Left renal cortex interstitium (tissue), 4 donors: ENCODE results near the gene BANP. TPM values are rescaled to one million over a fixed set of nuclear protein-coding genes. Genes with fewer than 3 reads are reported as not detected.

Experiments
- DNase-seq, 4 donors: peaks; one replicate each; pipeline ENCODE4 v3.0.0-alpha.2; 2013; ENCODE audit warnings: low read depth in 4 of 4, low spot score in 2 of 4, missing footprints in 1 of 4
- polyA plus RNA-seq, 4 donors: library from polyadenylated mRNA; unstranded; fragments of 120-200 nt; gene quantifications; one replicate each; pipeline ENCODE4 v1.2.1, GENCODE V29; 2013; ENCODE audit not compliant: insufficient read length in 4 of 4

The BANP gene
- polyA plus RNA-seq, 4 donors, result 22.6 to 32.9 (median 29.2) TPM

DNA sequence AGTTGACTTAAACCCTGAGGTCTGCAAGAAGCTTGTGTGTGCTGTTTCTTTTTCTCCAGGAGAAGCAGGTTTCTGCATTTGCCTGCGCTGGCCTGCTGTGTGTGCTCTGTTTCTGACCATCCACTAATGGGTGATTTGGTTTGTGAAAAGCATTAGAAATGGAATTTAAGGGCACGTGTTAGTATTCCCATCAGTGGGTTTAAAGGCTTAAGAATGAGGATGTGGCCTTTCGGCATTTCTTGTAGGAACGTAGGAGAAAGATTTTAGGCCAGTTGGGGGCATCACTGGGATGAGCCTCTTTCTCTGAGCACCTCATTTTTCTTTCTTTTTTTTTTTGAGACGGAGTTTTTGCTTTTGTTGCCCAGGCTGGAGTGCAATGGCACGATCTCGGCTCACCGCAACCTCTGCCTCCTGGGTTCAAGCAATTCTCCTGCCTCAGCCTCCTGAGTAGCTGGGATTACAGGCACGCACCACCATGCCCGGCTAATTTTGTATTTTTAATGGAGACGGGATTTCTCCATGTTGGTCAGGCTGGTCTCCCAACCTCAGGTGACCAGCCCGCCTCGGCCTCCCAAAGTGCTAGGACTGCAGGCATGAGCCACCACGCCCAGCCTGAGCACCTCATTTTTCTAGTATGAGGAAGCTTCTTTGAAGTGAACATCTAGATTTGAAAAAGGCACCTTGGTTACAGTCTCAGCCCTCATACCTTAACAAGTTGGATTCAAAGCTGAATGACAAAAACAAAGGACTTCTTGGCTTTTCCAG lies 110.3 kb downstream of the BANP start:
- DNase-seq, result no peak

DNA sequence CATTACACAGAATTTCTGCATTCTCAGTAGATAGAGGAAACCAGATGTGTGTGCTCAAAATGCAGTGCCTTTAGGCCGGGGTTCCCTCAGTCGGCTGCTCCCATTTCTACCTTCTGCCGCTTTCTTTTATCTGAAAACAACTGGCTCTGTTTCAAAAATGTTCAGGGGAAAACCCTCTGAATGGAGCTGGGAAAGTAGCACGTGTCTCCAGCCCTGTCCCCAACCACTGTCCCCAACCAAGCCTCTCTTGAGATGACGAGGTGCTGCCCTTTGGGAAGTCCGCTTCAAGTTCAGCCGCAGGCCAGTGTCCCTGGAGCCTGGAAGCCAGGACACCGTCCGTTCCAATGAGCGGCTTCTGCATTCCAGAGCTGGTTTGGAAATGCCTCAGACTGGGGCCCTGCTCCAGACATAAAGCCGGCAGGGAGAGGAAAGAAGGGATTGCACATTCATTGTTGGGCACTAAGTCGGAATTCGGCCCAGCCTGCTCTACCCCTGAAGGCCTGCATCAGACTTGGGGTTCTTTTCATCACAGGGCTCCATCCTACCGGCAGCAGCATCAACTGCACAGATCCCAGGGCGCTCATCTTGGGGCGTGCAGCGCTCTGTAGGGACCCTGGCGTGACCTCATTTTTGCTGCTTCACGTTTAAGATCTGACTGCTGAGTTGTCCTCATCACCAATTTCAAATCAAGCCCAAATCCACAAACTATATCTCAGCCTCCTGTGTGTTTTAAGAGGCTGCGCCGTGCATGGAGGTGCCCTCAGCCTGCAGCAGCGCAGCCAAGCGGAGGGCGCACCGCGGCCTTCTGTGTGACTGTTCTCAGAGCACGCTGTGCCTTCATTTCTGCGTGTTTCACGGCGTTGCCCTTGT lies 111.3 kb downstream of the BANP start:
- peak in 1 of 4 donors; percentile 36 for DNase-seq

DNA sequence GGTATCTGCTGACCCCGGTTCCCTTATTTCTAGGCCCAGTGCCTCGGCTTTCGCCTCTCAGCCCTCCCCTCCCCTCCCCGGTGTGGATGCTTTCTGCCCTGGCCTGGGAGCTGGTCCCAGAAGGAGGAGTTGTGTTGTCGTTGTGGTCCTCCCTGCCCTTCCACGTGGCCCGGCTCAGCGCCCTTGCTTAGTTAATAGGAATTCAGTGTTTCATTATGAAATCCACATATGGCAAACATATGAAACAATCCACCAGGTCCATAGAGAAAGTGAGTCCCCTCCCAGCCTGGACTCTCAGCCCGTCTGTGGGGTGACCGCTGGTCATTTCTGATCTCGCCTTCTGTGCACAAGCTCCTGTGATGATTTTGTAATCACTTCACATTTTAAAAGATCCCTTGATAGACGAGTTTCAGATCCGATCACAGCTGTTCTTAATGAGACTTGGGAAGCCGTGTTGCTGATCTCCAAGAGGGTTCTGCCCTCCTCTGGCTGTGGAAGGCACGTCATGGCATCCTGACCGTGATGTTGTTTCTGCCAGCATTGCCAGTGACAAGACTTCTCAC lies 112.1 kb downstream of the BANP start:
- DNase-seq, result no peak

DNA sequence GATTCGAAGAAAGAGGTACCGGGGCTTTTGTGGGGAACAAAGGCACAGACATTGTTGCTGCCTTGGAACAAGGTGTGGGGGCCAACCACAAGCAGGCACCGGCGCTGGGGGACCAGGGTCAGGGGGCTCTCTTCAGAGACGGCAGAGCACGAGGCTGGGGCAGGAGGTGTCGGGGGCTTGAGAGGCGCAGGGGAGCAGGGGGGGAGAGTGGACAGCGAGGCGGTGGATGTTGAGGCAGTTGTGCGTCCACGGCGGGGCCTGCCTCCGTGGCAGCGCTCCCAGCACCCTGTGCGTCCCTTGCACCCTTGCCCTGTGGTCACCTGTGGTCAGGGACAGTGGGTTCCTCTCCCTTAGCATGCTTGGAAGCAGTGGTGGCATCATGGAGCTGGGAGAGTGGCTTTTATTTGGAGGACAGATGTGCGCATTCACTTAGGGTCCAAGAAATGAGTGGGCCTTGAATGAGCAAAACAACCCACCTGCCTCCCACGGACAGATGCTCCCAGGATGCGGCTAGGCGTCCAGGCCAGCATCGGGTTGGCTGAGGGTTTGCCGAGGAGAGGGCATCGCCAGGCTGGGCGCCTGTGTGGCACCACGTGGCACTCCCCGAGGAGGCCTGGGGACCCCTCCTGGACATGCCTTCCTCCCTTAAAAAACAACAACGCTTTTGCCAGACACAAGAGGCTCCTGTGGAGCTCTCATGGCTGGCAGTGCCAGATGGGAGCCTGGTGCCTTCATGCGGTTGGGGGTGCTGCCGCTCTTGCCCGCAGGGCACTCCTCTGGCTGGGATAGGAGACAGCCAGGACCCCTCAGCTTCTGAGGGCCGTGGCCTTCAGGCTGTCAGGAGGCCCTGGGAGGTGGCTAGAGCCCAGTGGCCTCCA lies 113.0 kb downstream of the BANP start:
- no peak for DNase-seq

DNA sequence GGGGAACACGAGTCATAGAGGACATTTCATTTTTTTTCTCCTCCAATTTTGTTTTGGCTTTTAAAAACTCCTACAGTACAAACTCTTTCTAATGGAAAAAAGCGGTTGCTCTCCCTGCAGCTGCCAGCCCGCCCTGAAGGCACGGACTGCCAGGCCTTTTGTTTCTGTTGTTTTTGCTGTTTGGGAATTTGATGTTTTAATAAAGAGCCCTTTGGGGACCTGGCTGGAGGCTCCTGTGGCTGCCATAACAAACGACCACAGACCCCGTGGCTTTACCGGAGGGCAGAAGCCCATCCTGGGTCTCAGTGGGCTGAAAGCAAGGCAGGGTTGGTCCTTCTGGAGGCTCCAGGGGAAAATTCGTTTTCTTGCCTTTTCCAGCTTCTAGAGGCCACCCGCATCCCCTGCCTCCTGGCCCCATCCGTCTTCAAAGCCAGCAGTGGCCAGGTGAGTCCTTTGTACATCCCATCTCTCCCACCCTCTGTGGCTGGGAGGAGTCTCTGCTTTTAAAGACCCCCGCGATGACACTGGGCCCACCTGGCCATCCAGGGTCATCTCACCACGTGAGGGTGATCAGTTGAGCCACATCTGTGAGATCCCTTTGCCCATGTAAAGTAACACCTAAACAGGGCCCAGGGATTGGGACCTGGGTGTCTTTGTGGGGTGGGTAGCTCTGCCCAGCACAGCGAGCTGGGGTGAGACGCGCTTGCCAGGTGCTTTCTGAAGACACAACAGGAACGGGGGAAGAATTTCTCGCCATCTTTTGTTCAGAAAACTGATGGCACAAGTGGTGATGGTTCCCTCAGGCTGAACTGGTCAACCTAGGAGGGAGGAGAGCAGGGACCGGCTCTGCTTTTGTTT lies 113.9 kb downstream of the BANP start:
- no peak for DNase-seq

DNA sequence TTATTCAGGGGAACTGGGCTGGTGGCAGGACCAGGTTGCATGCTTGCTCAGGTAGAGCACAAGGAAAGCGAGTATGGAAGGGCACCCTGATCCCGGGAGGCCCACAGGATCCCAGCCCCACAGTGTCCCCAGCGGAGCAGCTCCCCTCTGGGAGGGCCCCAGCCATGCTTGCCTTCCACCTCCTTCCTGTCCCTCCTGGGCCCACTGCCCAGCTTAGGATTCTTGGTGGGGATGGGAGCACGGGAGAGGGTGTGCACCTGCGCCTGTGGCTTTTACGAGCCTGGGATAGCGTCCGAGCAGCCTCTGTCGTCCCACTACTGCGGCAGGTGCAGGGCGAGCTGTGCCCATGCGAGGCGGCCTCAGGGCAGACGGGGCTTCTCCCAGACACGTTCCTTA lies 114.5 kb downstream of the BANP start:
- DNase-seq, result no peak

DNA sequence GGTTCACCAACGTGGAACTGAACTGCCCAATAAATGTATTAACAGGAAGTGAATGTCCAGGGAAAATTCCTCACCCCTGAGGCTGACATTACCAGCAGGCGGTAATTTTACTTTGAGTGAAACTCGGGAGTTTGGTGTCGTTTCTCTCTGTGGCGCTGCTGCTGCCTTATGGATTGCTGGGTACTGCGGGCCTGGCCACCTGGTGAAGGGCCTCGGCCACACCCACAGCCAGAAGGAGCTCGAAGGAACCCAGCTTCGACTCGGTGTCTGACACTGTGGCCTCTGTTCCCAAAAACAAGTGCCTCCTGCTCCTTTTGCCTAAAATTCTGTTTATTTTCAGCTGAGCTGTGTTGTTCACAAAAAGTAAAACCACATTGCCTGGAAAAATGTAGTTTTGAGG lies 115.0 kb downstream of the BANP start:
- DNase-seq, result no peak

DNA sequence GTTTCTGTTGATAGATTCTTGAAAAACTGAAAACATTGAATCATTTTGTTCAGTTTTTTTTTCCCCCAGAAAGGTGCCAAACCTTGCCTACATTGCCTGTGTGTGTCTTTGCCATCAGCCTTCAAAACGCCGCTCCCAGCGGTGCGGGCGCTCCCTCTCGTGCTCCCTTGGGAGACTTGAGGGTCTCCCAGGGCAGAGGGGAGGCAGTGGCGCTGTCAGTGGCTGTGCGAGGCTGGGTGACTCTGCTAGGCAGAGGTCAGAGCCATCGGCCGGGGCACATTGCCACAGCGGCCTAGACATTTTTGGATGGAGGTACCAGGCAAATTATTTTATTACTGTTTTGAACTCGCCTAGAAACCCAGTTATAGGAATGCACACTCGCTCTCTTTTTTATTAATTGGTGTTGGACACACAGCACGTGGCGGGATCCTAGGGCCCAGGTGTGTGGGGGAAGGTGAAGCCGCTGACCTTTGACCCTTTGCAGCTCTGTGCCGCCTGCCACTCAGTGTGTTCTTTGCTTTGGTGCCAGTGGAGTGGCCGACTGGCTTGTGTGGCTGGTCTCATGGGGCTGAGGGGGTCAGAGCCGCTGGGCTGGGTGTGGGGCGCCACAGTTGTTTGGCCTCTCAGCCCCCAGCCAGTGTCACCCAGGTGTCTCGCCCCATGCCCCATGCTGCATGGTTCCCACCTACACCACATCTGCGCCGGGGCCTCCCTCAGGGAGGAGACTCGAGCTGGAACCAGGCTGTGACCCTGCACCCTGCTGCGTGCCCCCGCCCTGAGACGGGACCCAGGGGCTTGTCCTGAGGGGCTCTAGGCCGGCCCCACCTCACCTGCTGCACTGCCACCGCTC lies 115.7 kb downstream of the BANP start:
- DNase-seq, result no peak

DNA sequence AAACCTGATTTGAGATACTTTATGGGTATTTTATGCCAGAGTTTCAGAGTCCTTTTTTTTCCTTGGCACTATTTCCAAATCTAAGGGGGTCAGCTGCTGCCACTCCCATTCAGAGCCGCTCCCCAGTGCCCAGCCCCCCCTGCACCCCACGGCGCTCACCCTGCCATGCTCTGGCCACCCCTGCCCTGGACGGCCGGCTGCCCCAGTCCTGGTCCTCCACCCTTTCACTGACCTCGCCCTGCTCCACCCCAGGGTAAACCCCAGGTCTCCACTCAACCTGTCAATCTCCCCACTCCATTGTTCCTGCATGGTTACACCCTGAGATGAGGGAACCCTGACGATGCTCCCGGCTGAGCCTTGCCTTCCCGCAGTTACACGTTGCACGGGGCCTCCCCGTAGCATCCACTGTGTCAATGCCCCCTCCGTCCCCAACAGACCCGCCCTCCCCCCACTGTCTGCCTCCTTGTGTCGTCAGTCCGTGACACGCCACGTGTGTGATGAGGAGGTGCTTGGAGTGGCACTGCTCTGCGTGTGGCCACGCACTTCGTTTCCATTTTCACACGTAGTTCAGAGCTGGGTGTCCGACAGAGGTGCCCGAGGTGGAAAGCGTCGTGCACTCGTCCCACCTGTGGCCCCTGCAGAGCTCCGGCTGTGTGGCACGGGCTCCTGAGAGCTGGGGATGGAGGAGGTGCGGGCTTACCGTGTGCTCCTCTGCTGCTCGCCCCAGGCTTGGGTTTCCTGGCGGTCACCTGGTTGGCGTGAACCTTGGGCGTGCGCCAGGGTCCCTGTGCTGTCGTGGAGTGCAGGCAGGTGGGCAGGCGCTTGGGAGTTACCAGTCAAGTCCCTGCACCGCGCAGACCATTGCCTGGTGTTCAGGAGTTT lies 116.5 kb downstream of the BANP start:
- no peak for DNase-seq

DNA sequence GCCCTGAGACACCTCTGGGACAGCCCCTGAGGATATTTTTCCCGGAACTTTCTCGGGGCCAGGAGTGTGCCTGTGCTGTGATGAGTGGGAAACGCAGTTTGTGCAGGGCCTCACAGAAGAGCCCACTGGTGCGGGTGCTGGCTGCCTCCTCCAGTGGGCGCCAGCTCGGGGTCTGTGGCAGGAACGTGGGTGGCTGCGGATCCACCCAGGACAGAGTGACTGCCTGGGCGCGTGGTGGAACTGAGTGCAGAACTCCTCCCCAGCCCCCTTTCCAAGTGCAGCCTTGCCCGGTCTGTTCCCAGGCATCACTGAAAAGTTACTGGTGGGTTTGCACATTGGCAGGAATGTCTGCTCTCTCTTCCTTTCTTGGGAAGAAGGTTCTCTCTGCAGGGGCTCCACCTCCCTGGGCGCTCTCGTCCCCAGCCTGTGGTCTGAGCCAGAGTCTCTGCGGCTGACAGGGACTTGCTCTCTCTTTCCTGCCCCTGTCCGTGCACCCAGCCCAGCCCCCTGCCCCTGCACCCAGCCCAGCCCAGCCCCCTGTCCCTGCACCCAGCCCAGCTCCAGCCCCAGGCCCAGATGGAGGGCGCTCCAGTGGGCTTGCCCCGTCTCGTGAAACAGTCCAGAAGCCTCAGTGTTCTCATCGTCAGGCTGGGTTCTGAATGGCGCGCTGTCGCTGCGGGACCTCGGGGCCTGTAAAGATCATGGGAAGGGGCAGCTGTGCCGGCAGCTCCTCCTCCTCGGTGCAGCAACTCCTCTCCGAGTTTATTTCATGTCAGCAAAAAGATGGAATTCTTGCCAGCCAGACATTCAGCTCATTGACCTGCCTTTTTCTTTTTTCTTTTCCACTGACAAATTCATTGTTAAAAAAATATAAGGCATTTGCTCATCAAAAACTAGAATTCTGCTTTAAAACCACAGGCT lies 117.5 kb downstream of the BANP start:
- no peak for DNase-seq

DNA sequence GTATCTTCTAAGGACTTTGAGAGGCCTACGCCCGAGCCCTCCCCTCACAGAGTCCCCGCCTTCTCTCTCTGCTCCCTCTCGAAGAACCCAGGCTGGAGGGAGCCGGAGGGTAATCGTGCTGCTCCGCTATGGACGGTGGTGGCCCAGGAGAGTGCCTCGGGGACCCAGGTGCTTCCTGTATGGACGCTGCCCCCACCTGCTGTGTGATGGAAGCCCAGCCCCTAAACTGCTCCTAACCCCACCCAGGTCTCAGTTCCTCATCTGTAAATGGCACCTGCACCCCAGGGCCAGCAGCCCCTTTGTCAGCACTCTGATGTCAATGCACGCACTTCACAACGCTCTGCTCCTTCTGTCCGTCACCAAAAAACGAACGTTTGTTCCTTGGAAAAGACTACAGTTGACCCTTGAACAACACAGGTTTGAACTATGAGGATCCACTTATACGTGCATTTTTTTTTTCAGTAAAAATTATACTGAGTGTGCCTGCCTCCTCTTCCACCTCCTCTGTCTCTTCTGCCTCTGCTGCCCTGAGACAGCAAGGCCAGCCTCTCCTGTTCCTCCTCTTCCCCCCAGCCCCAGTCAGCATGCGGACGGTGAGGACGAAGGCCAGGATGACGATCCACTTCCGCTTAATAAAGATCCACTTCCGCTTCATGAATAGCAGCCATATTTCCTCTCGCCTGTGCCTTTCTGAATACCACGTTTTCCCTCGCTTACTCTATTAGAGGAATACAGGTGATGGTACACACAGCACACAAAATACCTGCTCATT lies 118.3 kb downstream of the BANP start:
- DNase-seq, result no peak

DNA sequence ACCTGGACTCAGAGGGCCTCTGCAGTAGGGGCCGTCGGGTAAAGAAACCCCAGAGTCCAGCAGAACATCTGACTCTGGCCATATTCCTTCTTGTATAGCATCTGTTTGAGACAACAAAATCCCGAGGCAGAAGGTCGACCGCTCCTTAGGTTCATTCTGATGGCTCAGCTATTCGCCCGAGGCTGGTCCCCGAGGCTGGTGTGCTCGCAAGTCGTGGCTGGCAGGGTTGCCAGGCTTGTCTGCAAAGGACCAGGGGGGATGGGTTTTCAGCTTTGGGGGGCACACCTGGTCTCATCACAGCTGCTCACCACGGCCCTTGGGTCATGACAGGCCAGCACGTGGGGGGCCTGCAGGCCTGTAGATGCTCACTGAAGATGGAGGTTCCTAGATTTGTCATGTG lies 119.1 kb downstream of the BANP start:
- no peak for DNase-seq

DNA sequence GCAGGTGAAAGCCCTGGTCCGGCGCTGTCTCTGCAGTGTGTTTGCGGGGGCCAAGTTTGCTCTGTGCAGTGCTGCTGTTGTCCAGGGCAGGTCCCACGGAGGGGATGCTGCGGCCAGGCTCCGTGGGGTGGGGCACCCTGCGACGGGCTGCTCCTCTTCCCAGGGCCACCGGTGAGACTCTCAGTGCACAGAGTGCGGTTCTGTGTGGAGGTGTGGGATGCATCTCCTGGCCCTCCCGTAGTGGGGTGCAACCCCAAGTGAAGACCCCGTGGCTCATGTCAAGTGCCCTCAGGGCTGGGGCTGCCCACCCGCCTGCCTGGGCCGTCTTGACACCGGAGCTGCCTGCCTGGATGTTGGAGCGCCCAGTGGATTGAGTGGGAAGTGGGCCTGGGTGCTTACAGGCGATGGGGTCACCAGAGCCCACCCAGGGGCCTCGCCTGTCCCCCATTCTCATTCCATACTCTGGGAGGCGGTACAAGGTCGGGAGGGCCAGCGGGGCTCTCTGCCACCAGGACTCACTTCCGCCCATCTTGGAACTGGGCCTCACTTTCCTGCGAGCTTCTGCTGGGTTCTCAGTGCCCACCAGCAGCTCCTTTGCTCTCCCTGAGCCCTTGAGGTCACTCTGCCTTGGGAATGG lies 119.9 kb downstream of the BANP start:
- DNase-seq, result no peak

DNA sequence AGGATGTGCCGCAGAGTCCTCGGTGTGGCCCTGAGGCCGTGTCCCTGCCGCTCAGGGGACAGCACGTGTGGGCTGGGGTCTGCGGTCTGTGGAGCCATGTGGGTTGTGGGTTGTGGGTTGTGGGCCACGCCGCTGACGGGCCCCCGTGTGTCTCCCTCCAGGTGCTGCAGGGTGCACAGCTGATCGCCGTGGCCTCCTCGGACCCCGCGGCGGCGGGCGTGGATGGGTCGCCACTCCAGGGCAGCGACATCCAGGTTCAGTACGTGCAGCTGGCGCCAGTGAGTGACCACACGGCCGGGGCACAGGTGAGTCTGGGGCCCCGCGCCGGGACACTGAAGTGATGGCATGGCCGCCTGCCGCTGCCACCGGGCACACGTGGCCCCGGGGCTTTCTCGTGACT lies 120.7 kb downstream of the BANP start:
- DNase-seq, result no peak

DNA sequence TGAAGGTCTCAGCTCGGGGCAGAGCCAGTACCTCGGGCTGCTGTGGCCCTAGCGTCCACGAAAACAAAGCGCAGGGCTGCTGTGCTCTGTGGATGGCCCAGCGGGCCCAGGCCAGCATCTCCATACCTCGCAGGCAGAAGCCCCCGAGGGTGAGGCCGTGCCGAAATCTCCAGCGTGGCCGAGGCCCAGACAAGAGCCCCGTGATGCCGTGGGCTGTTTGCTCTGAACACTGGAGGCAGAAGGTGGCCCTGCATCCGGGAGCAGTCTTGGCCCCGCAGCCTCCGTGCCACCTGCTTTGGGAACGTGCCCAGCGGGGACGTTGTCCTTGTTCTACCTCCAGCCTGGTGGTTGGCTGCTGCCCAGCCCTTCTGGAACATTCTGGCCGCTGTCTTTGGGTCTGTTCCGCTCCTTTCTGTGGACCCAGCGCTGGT lies 121.4 kb downstream of the BANP start:
- no peak for DNase-seq
